ENCODE measurements around the gene ZNF445.
"Not testable (repeated sequence)": the region's sequence is repeated elsewhere in the genome, so short reads cannot be mapped to it uniquely, and the experiment has no call there.

The ZNF445 gene

DNA sequence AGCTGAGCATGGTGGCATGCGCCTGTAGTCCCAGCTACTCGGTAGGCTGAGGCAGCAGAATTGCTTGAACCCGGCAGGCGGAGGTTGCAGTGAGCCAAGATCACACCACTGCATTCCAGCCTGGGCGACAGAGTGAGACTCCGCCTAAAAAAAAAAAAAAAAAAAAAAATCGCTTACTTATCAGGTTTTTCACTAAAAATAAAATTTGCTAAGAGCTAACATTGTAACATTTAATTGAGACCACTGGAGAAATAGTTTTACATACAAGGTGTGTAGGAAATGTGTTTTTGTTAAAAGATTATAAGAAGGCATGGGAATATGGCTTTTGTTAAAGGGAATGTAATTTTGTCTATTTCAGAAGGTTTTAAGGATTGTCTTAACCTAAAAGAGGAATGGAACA is 12.6 kb downstream of the ZNF445 start:
- peaks cover 2 to 14% (median 9%) of the 10 kb centered on the region in 5 donors for H3K9me3 ChIP-seq (ENCODE audit: control insufficient read depth in 5 of 5, low read length in 5 of 5)
- H3K4me3 ChIP-seq (ENCODE audit: low read depth in 1 of 5, low read length in 5 of 5); H3K9ac ChIP-seq (ENCODE audit: low read length in 5 of 5); H3K27me3 ChIP-seq (ENCODE audit: control insufficient read depth in 5 of 5, insufficient read depth in 4 of 5, low read length in 5 of 5); H3K4me1 ChIP-seq (ENCODE audit: control insufficient read depth in 5 of 5, insufficient read depth in 5 of 5, low read length in 5 of 5); H3K27ac ChIP-seq (ENCODE audit: low read depth, low read length): not testable (repeated sequence)
- peaks cover 8 to 42% (median 25%) of the 10 kb centered on the region in 5 donors for H3K36me3 ChIP-seq (ENCODE audit: control insufficient read depth in 5 of 5, insufficient read depth in 5 of 5, low read length in 5 of 5)

DNA sequence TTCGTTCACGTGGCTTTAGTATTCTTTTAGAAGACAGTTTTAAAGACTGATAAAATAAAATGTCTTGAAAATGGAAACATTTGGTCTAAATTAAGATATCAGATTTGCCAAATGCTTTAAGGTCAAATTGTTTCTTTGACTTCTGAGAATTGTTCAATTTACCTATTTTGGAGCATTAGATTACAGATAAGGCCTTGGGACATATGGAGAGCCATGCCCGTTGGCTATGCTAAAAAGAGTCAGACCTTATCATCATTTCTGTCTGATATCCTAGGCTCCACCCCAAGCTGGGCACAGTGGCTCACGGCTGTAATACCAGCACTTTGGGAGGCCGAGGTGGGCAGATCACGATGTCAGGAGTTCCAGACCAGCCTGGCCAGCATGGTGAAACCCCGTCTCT is 13.0 kb downstream of the ZNF445 start:
- H3K4me3 ChIP-seq (ENCODE audit: low read depth in 1 of 5, low read length in 5 of 5): no peak overlapping the region
- peaks cover 2 to 14% (median 9%) of the 10 kb centered on the region in 5 donors for H3K9me3 ChIP-seq (ENCODE audit: control insufficient read depth in 5 of 5, low read length in 5 of 5)
- H3K27me3 ChIP-seq (ENCODE audit: control insufficient read depth in 5 of 5, insufficient read depth in 4 of 5, low read length in 5 of 5): no peaks in the 10 kb centered on the region
- H3K36me3 ChIP-seq (ENCODE audit: control insufficient read depth in 5 of 5, insufficient read depth in 5 of 5, low read length in 5 of 5): peaks cover 9 to 37% (median 25%) of the 10 kb centered on the region in 5 donors
- no peak overlapping the region for H3K27ac ChIP-seq (ENCODE audit: low read depth, low read length)
- no peak overlapping the region for H3K9ac ChIP-seq (ENCODE audit: low read length in 5 of 5)
- H3K4me1 ChIP-seq (ENCODE audit: control insufficient read depth in 5 of 5, insufficient read depth in 5 of 5, low read length in 5 of 5): no peaks in the 10 kb centered on the region

DNA sequence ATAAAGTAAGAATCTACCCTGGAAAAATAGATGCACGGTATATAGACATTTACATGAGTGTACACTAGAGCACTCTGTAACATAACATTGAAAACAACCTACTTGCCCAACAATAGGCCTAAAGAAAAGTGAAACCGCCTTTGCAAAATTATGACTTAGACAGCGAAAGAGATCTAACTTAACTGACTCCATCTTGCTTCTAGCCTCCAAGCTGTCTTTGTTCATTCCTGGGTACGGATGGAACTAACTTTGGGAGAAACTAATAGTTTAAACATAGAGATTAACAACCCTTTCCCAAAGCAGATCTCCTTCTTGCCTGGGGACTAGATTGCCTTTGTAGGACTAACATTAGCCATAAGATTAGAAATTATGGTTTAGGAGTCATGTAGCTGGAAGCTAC is 17.4 kb downstream of the ZNF445 start:
- not testable (repeated sequence) for H3K27me3 ChIP-seq (ENCODE audit: control insufficient read depth in 5 of 5, insufficient read depth in 4 of 5, low read length in 5 of 5); H3K27ac ChIP-seq (ENCODE audit: low read depth, low read length); H3K4me3 ChIP-seq (ENCODE audit: low read depth in 1 of 5, low read length in 5 of 5); H3K9ac ChIP-seq (ENCODE audit: low read length in 5 of 5); H3K4me1 ChIP-seq (ENCODE audit: control insufficient read depth in 5 of 5, insufficient read depth in 5 of 5, low read length in 5 of 5)
- peaks cover 2 to 14% (median 9%) of the 10 kb centered on the region in 5 donors for H3K9me3 ChIP-seq (ENCODE audit: control insufficient read depth in 5 of 5, low read length in 5 of 5)
- peaks cover 14 to 61% (median 43%) of the 10 kb centered on the region in 5 donors for H3K36me3 ChIP-seq (ENCODE audit: control insufficient read depth in 5 of 5, insufficient read depth in 5 of 5, low read length in 5 of 5)

DNA sequence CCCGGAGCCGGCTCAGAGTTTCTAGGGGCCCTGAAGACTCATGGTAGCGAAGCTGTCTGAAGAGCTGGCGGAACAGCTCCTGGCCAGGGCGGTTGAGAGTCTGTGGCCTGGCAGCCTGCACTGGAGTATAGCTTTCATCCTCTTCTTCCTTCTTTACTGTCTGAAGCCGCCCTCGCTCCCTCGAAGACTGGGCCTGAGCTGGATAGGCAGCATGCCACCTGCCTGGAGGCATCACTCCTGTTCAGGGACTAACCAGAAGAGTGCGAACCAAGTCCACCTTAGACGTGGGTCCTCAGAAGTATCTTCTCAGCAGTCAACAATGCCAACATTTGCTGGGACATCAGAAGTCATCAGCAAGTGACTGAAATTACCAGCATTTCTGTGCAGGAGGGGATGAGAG is 22.2 kb downstream of the ZNF445 start:
- no peaks in the 10 kb centered on the region for H3K4me1 ChIP-seq (ENCODE audit: control insufficient read depth in 5 of 5, insufficient read depth in 5 of 5, low read length in 5 of 5)
- H3K27me3 ChIP-seq (ENCODE audit: control insufficient read depth in 5 of 5, insufficient read depth in 4 of 5, low read length in 5 of 5): no peaks in the 10 kb centered on the region
- peaks cover 0 to 4% (median 3%) of the 10 kb centered on the region in 5 donors for H3K9me3 ChIP-seq (ENCODE audit: control insufficient read depth in 5 of 5, low read length in 5 of 5)
- no peak overlapping the region for H3K4me3 ChIP-seq (ENCODE audit: low read depth in 1 of 5, low read length in 5 of 5)
- H3K9ac ChIP-seq (ENCODE audit: low read length in 5 of 5): no peak overlapping the region
- H3K27ac ChIP-seq (ENCODE audit: low read depth, low read length): no peak overlapping the region
- H3K36me3 ChIP-seq (ENCODE audit: control insufficient read depth in 5 of 5, insufficient read depth in 5 of 5, low read length in 5 of 5): peaks cover 7 to 66% (median 56%) of the 10 kb centered on the region in 5 donors

DNA sequence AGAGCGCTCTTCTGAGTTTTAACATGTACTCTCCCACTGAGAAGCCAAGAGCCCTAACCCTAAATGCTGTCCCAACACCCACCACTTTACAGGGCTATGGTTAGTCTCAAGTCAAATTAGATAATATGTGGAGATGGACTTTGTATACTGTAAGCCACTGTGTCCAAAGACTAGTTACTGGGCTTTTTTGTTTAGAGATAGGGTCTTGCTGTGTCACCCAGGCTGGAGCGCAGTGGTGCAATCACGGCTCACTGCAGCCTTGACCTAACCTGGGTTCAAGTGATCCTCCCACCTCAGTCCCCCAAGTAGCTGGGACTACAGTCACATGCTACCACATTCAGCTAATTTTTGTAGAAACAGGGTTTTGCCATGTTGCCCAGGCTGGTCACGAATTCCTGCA is 23.2 kb downstream of the ZNF445 start:
- Histone ChIP-seq H3K9ac (ENCODE audit: low read length in 5 of 5) (no peak overlapping the region), H3K9me3 (ENCODE audit: control insufficient read depth in 5 of 5, low read length in 5 of 5) (no peaks in the 10 kb centered on the region), H3K27me3 (ENCODE audit: control insufficient read depth in 5 of 5, insufficient read depth in 4 of 5, low read length in 5 of 5) (no peaks in the 10 kb centered on the region), H3K4me1 (ENCODE audit: control insufficient read depth in 5 of 5, insufficient read depth in 5 of 5, low read length in 5 of 5) (no peaks in the 10 kb centered on the region), H3K36me3 (ENCODE audit: control insufficient read depth in 5 of 5, insufficient read depth in 5 of 5, low read length in 5 of 5) (peaks cover 7 to 76% (median 67%) of the 10 kb centered on the region in 5 donors), H3K27ac (ENCODE audit: low read depth, low read length) (no peak overlapping the region), H3K4me3 (ENCODE audit: low read depth in 1 of 5, low read length in 5 of 5) (no peak overlapping the region)

DNA sequence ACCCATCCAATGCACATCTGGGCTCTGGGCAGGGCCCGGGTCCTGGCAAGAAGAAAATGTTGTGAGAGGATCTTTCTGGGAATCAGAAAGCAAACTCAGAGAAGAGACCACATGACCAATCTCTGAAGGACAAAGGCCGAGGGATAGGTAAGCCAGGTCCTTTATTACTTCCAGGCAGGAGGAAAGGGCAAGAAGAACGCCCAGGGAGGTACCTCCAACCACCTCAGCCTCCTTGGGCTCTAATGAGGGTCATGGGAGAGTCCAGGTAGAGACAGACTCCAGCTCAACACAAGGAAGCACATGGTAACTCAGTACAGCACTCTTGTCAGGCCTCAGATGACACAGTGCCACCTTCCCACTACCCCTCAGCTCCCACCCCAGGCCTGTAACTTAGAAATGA is 26.0 kb downstream of the ZNF445 start:
- Histone ChIP-seq H3K36me3 (ENCODE audit: control insufficient read depth in 5 of 5, insufficient read depth in 5 of 5, low read length in 5 of 5) (peaks cover 21 to 87% (median 84%) of the 10 kb centered on the region in 5 donors), H3K4me3 (ENCODE audit: low read depth in 1 of 5, low read length in 5 of 5) (no peak overlapping the region), H3K9me3 (ENCODE audit: control insufficient read depth in 5 of 5, low read length in 5 of 5) (peaks cover 0 to 6% (median 0%) of the 10 kb centered on the region in 5 donors), H3K9ac (ENCODE audit: low read length in 5 of 5) (no peak overlapping the region), H3K4me1 (ENCODE audit: control insufficient read depth in 5 of 5, insufficient read depth in 5 of 5, low read length in 5 of 5) (peaks cover 0 to 11% (median 0%) of the 10 kb centered on the region in 5 donors), H3K27ac (ENCODE audit: low read depth, low read length) (no peak overlapping the region), H3K27me3 (ENCODE audit: control insufficient read depth in 5 of 5, insufficient read depth in 4 of 5, low read length in 5 of 5) (no peaks in the 10 kb centered on the region)

DNA sequence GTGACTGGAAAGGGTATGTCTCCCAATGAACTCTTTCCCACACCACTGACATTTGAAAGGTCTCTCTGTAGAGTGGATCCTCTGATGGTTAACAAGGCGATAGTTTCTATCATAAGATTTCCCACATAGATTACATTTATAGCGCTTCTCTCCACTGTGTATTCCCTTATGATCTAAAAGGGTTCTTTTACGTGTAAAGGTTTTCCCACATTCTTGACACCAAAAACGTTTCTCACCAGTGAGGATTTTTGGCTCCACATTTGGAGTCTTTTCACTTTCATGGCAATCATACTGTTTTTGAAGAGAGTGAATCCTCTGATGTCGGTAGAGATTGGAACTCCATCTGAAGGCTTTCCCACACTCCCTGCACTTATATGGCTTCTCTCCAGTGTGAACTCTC is 30.5 kb downstream of the ZNF445 start:
- Histone ChIP-seq H3K27ac (ENCODE audit: low read depth, low read length) (no peak overlapping the region), H3K4me3 (ENCODE audit: low read depth in 1 of 5, low read length in 5 of 5) (no peak overlapping the region), H3K9me3 (ENCODE audit: control insufficient read depth in 5 of 5, low read length in 5 of 5) (peaks cover 0 to 6% (median 0%) of the 10 kb centered on the region in 5 donors), H3K9ac (ENCODE audit: low read length in 5 of 5) (no peak overlapping the region), H3K4me1 (ENCODE audit: control insufficient read depth in 5 of 5, insufficient read depth in 5 of 5, low read length in 5 of 5) (peaks cover 0 to 11% (median 0%) of the 10 kb centered on the region in 5 donors), H3K36me3 (ENCODE audit: control insufficient read depth in 5 of 5, insufficient read depth in 5 of 5, low read length in 5 of 5) (peaks cover 16 to 89% (median 63%) of the 10 kb centered on the region in 5 donors), H3K27me3 (ENCODE audit: control insufficient read depth in 5 of 5, insufficient read depth in 4 of 5, low read length in 5 of 5) (no peaks in the 10 kb centered on the region)

DNA sequence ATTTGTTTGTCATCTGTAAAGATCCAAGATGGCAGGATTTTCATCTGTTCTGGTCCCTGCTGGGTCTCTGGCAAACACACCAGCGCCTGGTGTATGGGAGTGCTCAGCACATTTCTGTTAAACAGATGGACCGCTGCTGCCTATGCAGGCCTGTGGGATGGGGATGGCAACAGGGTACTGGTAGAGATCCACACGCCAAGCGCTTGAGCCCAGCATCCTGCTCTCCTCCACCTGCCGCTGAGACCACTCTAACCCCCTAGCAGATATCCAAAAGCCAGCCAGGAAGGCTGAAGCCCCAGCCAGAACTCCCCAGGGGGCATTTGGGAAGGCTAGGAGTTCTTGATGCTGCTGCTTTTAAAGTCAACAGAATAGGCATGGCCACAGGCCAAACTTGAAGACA is 31.7 kb downstream of the ZNF445 start:
- Histone ChIP-seq H3K27ac (ENCODE audit: low read depth, low read length) (no peak overlapping the region), H3K4me1 (ENCODE audit: control insufficient read depth in 5 of 5, insufficient read depth in 5 of 5, low read length in 5 of 5) (peaks cover 4 to 11% (median 6%) of the 10 kb centered on the region in 5 donors), H3K4me3 (ENCODE audit: low read depth in 1 of 5, low read length in 5 of 5) (no peak overlapping the region), H3K9me3 (ENCODE audit: control insufficient read depth in 5 of 5, low read length in 5 of 5) (peaks cover 0 to 6% (median 0%) of the 10 kb centered on the region in 5 donors), H3K36me3 (ENCODE audit: control insufficient read depth in 5 of 5, insufficient read depth in 5 of 5, low read length in 5 of 5) (peaks cover 16 to 80% (median 53%) of the 10 kb centered on the region in 5 donors), H3K27me3 (ENCODE audit: control insufficient read depth in 5 of 5, insufficient read depth in 4 of 5, low read length in 5 of 5) (no peaks in the 10 kb centered on the region), H3K9ac (ENCODE audit: low read length in 5 of 5) (no peak overlapping the region)

DNA sequence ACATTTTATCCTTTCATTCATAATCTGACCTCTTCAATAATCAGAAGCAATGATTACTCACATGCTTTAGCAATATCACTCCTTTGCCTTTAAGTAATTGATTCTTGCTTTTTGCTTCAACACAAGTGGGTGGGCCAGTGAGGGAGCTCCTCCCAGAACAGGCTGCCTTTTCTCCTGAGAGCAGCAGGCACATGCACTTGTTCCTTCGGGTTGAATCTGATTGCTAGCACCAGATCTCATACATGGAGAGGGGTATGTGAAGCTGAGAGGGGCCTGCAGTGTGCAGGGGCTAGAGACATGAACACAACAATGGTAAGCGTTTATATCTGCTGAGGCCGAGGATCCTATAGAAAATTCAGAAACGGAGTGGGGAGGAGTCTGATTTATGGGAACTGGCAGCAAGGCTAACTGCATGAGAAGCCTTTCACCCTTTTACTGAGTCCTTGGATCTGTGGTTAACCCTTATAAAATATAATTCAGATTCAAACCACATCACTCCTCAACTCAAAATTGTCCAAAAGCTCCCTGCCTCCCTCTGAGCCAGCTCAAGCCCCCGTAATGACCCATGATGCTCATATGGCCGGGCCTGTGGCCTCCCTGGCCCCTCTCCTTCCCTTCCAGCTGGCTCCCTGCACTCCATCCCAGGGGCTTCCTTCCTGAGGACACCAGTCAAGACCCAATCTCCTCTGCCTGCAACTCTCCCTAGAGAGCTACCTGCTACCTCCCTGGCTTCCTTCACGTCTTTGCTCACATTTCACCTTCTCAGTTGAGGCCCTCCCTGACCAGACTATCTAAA is 32.4 kb downstream of the ZNF445 start:
- peaks cover 0 to 6% (median 0%) of the 10 kb centered on the region in 5 donors for H3K9me3 ChIP-seq (ENCODE audit: control insufficient read depth in 5 of 5, low read length in 5 of 5)

DNA sequence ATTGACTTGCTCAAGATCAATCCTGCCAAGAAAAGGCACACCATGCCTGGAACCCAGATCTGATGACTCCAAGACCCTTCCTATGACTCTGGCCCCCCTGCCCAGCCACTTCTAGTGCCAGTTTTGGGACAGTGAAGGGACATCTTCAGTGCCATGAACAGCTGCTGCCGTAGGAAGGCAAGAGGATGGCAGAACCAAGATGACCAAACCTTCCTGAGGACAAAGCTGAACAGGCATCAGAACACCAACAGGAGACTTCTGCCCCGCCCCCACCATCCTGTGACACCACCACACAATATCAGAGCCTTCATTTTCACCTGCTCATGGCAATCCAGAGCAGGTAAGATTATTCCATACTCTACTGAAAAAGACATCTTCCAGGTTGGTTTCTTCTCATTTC is 33.0 kb downstream of the ZNF445 start:
- peaks cover 14 to 67% (median 39%) of the 10 kb centered on the region in 5 donors for H3K36me3 ChIP-seq (ENCODE audit: control insufficient read depth in 5 of 5, insufficient read depth in 5 of 5, low read length in 5 of 5)
- no peak overlapping the region for H3K4me3 ChIP-seq (ENCODE audit: low read depth in 1 of 5, low read length in 5 of 5)
- peaks cover 0 to 6% (median 0%) of the 10 kb centered on the region in 5 donors for H3K9me3 ChIP-seq (ENCODE audit: control insufficient read depth in 5 of 5, low read length in 5 of 5)
- H3K27ac ChIP-seq (ENCODE audit: low read depth, low read length): no peak overlapping the region
- H3K4me1 ChIP-seq (ENCODE audit: control insufficient read depth in 5 of 5, insufficient read depth in 5 of 5, low read length in 5 of 5): peaks cover 15 to 19% (median 18%) of the 10 kb centered on the region in 5 donors
- H3K27me3 ChIP-seq (ENCODE audit: control insufficient read depth in 5 of 5, insufficient read depth in 4 of 5, low read length in 5 of 5): no peaks in the 10 kb centered on the region
- no peak overlapping the region for H3K9ac ChIP-seq (ENCODE audit: low read length in 5 of 5)

More for the DNA sequence above, 32.4 kb downstream of the ZNF445 start:
- no peaks in the 10 kb centered on the region for H3K27me3 ChIP-seq (ENCODE audit: control insufficient read depth in 5 of 5, insufficient read depth in 4 of 5, low read length in 5 of 5)
- peaks cover 11 to 12% (median 11%) of the 10 kb centered on the region in 5 donors for H3K4me1 ChIP-seq (ENCODE audit: control insufficient read depth in 5 of 5, insufficient read depth in 5 of 5, low read length in 5 of 5)
- peaks cover 14 to 73% (median 46%) of the 10 kb centered on the region in 5 donors for H3K36me3 ChIP-seq (ENCODE audit: control insufficient read depth in 5 of 5, insufficient read depth in 5 of 5, low read length in 5 of 5)
- H3K27ac ChIP-seq (ENCODE audit: low read depth, low read length): no peak overlapping the region
- H3K4me3 ChIP-seq (ENCODE audit: low read depth in 1 of 5, low read length in 5 of 5): no peak overlapping the region
- H3K9ac ChIP-seq (ENCODE audit: low read length in 5 of 5): no peak overlapping the region

Data from subcutaneous abdominal adipose tissue (tissue), 5 donors.